Measurements from ENCODE around the gene TMEM175.

TMEM175 gene

GRCh38 chr4:958314-958665 is 26.0 kb downstream of the TMEM175 start:
- H3K4me3 ChIP-seq = no peak overlapping the region
- no peaks in the 10 kb centered on the region for H3K4me1 ChIP-seq
- in situ Hi-C loops (cut with MboI; ENCODE audit: low sequenced_read_pairs) = no loop called here
- no peaks in the 10 kb centered on the region for H3K9me3 ChIP-seq
- DNase-seq (ENCODE audit: low spot score in 2 of 2) = peak in 1 of 2 experiments; percentile 5
- no peaks in the 10 kb centered on the region for H3K27me3 ChIP-seq (ENCODE audit: low read depth)
- peaks cover 3% of the 10 kb centered on the region; the same call in 1 of the 2 replicates for H3K36me3 ChIP-seq (replicated peaks)

DNA sequence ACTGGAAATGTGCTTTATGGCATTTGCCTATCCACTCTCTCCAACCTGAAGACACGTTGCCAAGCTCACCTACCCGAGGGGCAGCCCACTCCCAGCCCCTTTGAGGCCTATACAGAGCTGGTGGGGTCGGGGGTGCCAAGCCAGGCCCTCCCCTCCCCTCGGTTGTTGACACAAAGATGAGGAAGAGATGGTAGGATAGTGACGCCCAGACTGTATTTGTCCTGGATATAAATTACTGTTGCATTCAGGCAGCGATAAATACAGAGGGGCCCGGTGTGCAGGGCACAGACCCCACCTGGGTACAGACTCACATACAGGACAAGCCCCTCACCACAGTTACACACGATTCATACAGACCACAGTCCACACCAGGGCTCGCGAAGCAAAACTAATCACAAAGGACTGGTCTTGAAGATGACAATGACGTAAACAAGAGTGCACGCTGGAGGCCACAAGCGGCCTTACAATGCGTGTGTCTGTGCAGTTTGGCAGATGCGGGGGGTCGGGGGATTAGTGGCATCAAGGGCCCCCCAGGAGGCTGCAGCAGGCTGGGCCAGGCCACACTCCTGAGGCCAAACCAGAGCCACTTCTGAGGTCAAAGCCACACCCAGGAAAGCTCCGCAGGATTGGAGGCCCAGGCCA is 26.6 kb downstream of the TMEM175 start:
- H3K9me3 ChIP-seq = no peaks in the 10 kb centered on the region
- DNase-seq (ENCODE audit: low spot score in 2 of 2) = peak in 1 of 2 experiments; percentile 3
- H3K4me3 ChIP-seq = no peak overlapping the region
- no peaks in the 10 kb centered on the region for H3K4me1 ChIP-seq
- no peaks in the 10 kb centered on the region for H3K27me3 ChIP-seq (ENCODE audit: low read depth)
- in situ Hi-C loops (cut with MboI; ENCODE audit: low sequenced_read_pairs) = no loop called here
- peaks cover 3% of the 10 kb centered on the region; the same call in 1 of the 2 replicates for H3K36me3 ChIP-seq (replicated peaks)

DNA sequence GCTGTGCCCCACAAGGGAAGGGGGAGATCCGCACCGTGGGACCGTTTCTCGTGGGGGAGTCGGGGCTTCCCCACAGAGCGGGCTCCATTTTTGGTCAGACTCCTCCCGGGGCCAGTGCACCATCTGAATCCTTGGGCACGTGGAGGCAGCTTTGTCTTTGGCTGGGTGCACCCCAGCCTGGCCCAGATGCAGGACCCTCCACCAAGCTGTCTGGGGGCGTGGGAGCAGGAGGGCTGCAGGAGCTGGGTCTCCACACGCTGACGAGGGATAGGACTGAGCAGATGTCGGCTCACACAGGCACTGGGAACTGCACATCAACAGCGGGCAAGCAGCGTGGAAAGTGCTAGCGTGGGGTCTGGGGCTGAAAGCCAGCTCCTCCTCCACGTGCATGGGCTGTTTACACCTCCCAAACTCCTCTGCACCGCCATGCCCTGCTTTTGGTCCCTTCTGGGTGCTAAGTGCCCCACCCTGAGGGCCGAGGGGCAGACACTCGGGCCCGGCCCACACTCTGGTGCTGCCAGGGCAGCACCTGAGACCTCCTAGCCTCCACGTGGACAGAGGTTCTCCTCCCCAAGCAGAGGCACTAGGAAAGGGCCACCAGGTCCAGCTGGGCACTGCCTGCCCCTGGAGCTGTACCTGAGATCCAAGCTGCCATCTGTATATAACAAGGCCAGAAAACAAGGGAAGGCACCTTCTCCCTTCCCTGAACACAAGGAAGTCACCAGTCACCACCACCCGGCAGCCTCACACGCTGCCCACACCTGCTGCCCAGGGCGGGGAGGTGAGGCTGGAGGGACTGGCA is 27.3 kb downstream of the TMEM175 start:
- no peaks in the 10 kb centered on the region for H3K27me3 ChIP-seq (ENCODE audit: low read depth)
- H3K4me3 ChIP-seq = no peak overlapping the region
- H3K9me3 ChIP-seq = no peaks in the 10 kb centered on the region
- in situ Hi-C loops (cut with MboI; ENCODE audit: low sequenced_read_pairs) = no loop called here
- H3K36me3 ChIP-seq (replicated peaks) = peaks cover 3% of the 10 kb centered on the region; the same call in 1 of the 2 replicates
- H3K4me1 ChIP-seq = no peaks in the 10 kb centered on the region
- peak in 1 of 2 experiments; percentile 9 for DNase-seq (ENCODE audit: low spot score in 2 of 2)

DNA sequence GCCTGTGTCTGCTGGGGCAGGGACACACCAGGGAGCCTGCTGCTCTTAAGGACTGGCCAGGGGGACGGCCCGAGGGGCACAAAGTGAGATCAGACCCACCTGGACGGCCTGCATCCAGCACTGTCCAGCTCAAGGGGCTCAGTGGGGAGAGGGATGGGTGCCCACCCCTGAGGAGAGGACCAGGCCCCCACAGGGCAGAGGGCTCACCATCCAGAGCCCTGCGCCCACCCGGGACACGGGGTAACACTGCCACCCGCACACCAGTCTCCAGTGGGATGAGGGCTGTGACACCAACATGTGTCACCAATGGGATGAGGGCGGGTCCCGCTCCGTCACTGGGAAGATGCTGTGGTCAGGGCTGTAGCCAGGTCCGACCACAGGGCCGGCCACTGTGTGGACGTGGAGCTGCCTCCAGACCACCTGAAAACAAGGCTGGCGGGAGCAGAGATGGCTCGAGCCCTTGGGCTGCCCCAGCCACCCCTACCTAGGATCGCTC is 27.9 kb downstream of the TMEM175 start:
- no peak overlapping the region for H3K4me3 ChIP-seq
- H3K9me3 ChIP-seq = no peaks in the 10 kb centered on the region
- H3K4me1 ChIP-seq = no peaks in the 10 kb centered on the region
- in situ Hi-C loops (cut with MboI; ENCODE audit: low sequenced_read_pairs) = no loop called here
- H3K36me3 ChIP-seq (replicated peaks) = peaks cover 3% of the 10 kb centered on the region; the same call in 1 of the 2 replicates
- H3K27me3 ChIP-seq (ENCODE audit: low read depth) = no peaks in the 10 kb centered on the region
- peak in 1 of 2 experiments; percentile 5 for DNase-seq (ENCODE audit: low spot score in 2 of 2)

GRCh38 chr4:960636-961350 is 28.5 kb downstream of the TMEM175 start:
- peaks cover 3% of the 10 kb centered on the region; the same call in 1 of the 2 replicates for H3K36me3 ChIP-seq (replicated peaks)
- no peaks in the 10 kb centered on the region for H3K4me1 ChIP-seq
- no peaks in the 10 kb centered on the region for H3K27me3 ChIP-seq (ENCODE audit: low read depth)
- no peak for DNase-seq (ENCODE audit: low spot score in 2 of 2)
- in situ Hi-C loops (cut with MboI; ENCODE audit: low sequenced_read_pairs) = no loop called here
- no peak overlapping the region for H3K4me3 ChIP-seq
- no peaks in the 10 kb centered on the region for H3K9me3 ChIP-seq

DNA sequence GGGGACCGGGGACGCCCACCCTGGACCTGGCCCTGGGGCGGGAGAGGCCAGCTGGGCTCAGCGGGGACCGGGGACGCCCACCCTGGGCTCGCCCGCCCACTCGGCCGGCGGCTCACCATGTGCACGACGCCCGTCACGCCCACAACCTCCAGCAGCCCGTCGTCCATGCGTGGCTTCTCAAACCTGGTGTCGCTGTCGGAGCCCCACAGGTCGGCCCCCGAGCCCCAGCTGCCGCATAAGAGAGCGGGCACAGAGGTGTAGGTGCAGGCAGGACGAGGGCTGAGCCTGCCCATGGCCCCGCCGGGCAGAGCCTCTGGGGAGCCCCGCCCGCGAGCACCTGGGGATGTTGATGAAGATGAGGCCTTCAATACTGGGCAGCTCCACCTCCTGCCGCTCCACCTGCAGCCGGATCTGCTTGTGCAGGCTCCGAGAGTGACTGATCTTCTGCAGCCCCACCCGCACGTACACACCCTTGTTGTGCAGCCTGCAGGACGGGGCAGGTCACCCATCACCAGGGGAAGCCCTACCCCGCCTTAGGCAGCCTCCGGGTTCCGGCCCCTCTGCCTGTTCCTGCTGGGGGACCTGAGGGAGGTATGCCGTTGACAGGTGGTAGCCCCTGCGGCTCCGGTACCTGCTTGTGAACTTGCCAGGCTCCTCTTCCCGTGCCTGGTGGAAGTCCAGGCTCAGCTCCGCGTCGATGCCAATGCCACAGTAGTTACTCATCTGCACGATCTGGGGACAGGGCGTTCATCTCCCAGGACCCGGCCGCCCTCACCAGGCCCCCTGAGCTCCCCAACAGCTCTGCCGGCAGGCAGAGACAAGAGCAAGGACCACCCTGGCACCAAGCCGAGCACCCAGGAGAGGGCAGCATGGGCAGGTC is 29.3 kb downstream of the TMEM175 start:
- H3K27me3 ChIP-seq (ENCODE audit: low read depth) = no peaks in the 10 kb centered on the region
- DNase-seq (ENCODE audit: low spot score in 2 of 2) = no peak
- no peaks in the 10 kb centered on the region for H3K4me1 ChIP-seq
- H3K36me3 ChIP-seq (replicated peaks) = peaks cover 3% of the 10 kb centered on the region; the same call in 1 of the 2 replicates
- in situ Hi-C loops (cut with MboI; ENCODE audit: low sequenced_read_pairs) = no loop called here
- no peaks in the 10 kb centered on the region for H3K9me3 ChIP-seq
- H3K4me3 ChIP-seq = no peak overlapping the region

GRCh38 chr4:962231-963208 is 30.3 kb downstream of the TMEM175 start:
- H3K27me3 ChIP-seq (ENCODE audit: low read depth) = no peaks in the 10 kb centered on the region
- in situ Hi-C loops (cut with MboI; ENCODE audit: low sequenced_read_pairs) = no loop called here
- H3K4me1 ChIP-seq = no peaks in the 10 kb centered on the region
- no peak overlapping the region for H3K4me3 ChIP-seq
- peaks cover 3% of the 10 kb centered on the region; the same call in 1 of the 2 replicates for H3K36me3 ChIP-seq (replicated peaks)
- DNase-seq (ENCODE audit: low spot score in 2 of 2) = no peak
- H3K9me3 ChIP-seq = no peaks in the 10 kb centered on the region

GRCh38 chr4:963276-964225 is 31.3 kb downstream of the TMEM175 start:
- H3K27me3 ChIP-seq (ENCODE audit: low read depth) = no peaks in the 10 kb centered on the region
- in situ Hi-C loops (cut with MboI; ENCODE audit: low sequenced_read_pairs) = no loop called here
- H3K9me3 ChIP-seq = no peaks in the 10 kb centered on the region
- peaks cover 3% of the 10 kb centered on the region; the same call in 1 of the 2 replicates for H3K36me3 ChIP-seq (replicated peaks)
- no peak for DNase-seq (ENCODE audit: low spot score in 2 of 2)
- no peaks in the 10 kb centered on the region for H3K4me1 ChIP-seq
- H3K4me3 ChIP-seq = no peak overlapping the region

DNA sequence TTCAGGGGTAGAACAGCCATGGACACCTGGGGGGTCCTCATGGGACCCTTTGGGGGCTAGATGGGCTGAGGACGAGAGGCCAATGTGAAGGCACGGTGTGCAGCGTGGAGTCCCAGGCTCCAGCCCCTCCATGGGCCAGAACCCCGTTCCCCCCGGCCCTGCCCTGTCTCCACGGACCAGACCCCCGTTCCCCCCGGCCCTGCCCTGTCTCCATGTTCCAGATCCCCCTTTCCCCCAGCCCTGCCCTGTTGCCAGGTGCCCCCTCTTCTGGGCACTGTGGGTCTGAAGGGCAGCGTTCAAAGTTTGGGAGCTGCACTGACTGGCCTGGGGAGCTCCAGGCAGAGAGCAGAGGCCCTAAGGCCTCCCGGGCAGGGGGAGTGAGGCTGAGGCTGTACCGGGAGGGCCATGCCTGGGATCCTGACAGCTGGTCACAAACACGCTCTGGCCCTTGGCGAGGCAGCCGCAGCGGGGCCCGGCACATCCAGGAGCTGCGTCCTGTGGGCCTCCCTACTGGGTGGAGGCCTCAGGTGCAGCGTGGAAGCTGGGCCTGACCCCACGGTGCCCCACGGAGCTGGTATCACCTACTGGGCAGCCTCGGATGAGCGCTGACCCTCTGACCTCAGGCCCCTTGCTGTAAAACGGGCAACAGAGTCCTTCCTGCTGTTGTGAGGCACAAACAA is 32.2 kb downstream of the TMEM175 start:
- Histone ChIP-seq H3K9me3 (no peaks in the 10 kb centered on the region), H3K4me1 (no peaks in the 10 kb centered on the region), H3K4me3 (no peak overlapping the region), H3K36me3 (replicated peaks) (peaks cover 3% of the 10 kb centered on the region; the same call in 1 of the 2 replicates), H3K27me3 (ENCODE audit: low read depth) (no peaks in the 10 kb centered on the region)
- no peak for DNase-seq (ENCODE audit: low spot score in 2 of 2)
- in situ Hi-C loops (cut with MboI; ENCODE audit: low sequenced_read_pairs) = no loop called here

DNA sequence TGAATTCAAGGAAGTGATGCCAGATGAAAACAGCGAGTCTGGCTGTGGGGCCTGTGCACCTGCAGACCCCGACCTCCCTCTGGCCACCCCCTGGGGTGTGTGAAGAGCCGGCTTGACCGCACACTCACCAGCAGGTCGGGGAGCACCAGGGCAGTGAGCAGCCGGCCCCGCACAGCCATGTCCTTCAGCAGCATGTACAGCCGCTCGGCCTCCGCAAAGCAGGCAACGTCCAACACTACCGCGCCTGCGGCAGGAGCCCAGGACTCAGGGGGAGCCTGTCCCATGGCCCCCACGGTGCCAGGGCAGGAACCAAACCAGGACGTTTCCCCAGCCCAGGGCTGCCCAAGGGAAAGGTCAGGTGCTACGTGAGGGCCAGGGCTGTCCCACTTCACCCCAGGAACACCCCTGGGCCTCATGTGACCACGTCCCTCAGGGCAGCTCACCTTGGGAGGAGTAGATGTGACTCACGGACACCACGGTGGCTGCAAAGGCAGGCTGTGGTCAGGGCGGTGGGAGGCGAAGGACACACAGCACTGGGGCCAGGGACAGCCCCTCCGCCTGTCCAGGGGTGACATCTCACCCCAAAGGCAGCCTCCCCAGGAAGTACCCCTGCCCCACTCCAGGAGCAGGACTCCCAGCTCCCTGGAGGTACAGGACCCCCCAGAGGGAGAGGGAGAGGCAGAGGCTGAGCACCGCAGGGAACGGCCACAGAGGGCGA is 32.9 kb downstream of the TMEM175 start:
- no peaks in the 10 kb centered on the region for H3K9me3 ChIP-seq
- no peak overlapping the region for H3K4me3 ChIP-seq
- no peaks in the 10 kb centered on the region for H3K4me1 ChIP-seq
- H3K27me3 ChIP-seq (ENCODE audit: low read depth) = no peaks in the 10 kb centered on the region
- DNase-seq (ENCODE audit: low spot score in 2 of 2) = no peak
- H3K36me3 ChIP-seq (replicated peaks) = peaks cover 3% of the 10 kb centered on the region; the same call in 1 of the 2 replicates
- in situ Hi-C loops (cut with MboI; ENCODE audit: low sequenced_read_pairs) = no loop called here
